LoVo (cell line): ENCODE results near the gene LAMB4.
A peak's percentile ranks its signal among the peaks of the same experiment; 100 is the strongest.

Source experiments
- DNase-seq: peaks from one replicate; pipeline ENCODE4 v3.0.0-alpha.2; 2016; ENCODE audit warnings: low spot score

LAMB4 gene

GRCh38 chr7:108130261-108130660 is at the start of gene LAMB4:
Gene LAMB4, minus strand, starts transcription at chr7:108130361. Its CDS starts 7,197 bp downstream, at chr7:108123164.
- DNase-seq, result no peak

GRCh38 chr7:108178398-108178797 is 48.2 kb upstream of the LAMB4 start:
- DNase-seq, result no peak

GRCh38 chr7:108171164-108171563 is 41.0 kb upstream of the LAMB4 start:
- no peak for DNase-seq

DNA sequence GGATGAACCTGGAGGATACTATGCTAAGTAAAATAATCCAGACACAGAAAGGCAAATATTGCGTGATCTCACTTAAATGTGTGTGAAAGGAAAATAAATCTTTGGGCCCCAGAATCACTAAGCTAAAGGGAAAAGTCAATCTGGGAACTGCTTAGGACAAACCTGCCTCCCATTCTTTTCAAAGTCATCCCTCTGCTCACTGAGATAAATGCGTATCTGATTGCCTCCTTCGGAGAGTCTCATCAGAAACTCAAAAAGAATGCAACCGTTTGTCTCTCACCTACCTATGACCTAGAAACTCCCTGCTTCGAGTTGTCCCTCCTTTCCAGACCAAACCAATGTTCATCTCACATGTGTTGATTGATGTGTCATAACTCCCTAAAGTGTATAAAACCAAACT is 40.1 kb upstream of the LAMB4 start:
- no peak for DNase-seq

DNA sequence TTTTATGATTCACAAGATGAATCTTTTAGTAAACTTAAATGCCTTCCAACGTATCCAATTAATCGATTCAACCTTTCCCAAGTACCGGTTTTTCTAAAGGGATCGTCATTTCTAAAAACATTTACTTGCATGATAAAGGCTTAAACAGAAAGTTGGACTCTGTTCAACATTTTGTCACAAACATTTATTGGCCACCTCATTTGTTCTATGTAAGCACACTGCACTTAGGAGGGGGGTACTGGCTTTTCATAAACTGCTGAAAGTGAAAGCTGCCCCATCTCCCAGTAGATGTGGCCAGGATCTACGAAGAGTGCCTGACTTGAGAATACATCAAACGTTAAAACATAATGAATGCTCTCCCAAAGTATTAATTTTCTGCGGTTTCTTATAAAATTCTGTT is 37.3 kb upstream of the LAMB4 start:
- no peak for DNase-seq

DNA sequence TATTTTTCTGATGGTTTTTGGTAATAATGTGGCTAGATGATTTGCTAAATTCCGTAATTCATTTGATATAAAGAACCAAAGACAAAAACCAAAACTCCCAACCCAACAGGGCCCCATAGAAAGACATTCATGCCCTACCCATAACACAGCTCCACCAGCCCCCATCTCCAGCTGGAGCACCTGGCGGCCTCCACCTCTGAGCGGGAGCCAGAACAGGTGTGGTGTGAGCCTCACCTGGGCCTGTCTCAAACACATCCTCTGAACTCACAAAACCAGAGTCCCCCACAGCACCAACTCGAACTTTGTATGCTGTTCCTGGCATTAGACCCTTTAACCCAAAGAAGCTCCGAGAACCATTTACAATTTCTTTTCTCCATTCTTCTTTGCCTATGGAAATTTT is 36.5 kb upstream of the LAMB4 start:
- DNase-seq, result no peak

DNA sequence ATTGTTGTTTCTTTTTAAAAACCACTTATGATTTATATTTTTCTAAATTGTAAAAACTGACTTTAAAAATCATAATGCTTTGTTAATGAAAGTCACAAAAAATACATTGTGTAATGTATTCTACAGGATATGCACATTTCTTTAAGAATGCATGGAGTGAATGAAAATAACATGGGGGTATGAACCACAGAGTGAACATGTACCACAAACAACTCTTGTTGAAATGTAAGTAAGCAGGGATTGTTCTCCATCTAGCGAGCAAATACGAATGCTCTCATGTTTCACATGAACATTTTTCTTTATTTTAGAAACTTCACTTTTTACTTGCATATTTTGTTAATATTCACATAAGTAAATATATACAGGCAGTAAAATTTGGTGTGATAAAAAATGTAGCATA is 35.6 kb upstream of the LAMB4 start:
- DNase-seq, result no peak

DNA sequence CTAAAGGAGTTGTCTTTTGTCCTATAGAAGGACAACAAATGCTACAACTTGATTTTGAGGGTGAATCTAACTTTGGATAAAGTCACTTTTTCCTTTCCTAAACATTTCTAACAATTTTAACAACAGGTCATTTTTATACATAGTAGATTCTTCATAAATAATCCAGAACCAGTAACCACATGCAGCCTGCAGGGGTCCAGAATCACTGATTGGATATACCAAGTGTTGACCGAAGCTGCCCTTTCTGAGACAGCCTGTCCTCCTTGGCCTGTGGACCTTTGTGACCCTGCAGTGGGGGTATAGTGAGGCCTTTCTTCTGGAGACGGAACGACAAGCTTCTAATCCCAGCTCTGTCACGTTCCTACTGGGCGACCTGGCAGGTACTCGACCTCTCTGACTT is 34.8 kb upstream of the LAMB4 start:
- DNase-seq, result no peak

GRCh38 chr7:108164342-108164741 is 34.2 kb upstream of the LAMB4 start:
- no peak for DNase-seq

- DNase-seq, result peak; percentile 16
These were observed 28.6 kb upstream of the LAMB4 start for GRCh38 chr7:108158776-108159175.

- no peak for DNase-seq
These were observed 27.6 kb upstream of the LAMB4 start for GRCh38 chr7:108157606-108158335.

GRCh38 chr7:108156897-108157605 is 26.9 kb upstream of the LAMB4 start:
- no peak for DNase-seq

DNA sequence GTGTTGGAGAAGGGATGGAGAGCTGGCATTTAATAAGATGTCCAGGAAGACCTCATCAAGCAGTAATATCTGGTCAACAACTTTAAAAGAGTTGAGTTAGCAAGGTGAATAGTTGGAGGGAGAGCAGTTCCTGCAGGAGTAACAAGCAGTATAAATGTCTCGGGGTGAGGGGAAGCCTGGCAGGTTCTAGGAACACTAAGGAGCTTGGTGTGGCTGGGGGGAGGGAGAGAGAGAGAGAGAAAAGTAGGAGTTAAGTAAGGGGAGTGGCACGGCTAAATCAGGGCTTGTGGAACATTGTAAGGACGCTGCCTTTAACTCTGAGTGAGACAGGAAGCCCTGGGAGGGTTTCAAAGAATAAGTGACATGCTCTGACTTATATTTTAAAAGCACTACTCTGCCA is 22.0 kb upstream of the LAMB4 start:
- DNase-seq, result no peak

DNA sequence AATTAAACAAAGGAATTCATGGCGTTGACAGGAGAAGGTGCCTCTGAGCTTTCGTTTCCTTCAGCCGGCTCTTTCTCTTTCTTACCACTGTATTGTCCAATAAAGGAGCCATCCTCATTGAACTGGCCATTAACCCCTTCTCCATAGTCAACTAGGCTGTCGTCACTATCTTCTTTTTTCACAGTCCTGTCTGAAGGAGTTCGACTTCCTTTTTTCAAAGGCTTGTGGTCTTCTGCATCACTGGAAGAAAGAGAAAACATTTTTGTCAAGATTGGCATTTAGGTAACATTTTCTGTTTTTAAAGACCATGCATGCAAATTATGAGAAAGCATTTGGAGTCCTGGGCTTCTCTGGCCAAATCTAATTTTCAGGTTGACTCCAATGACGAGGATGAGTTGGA is 19.7 kb upstream of the LAMB4 start:
- no peak for DNase-seq

GRCh38 chr7:108149119-108149518 is 19.0 kb upstream of the LAMB4 start:
- DNase-seq, result no peak

DNA sequence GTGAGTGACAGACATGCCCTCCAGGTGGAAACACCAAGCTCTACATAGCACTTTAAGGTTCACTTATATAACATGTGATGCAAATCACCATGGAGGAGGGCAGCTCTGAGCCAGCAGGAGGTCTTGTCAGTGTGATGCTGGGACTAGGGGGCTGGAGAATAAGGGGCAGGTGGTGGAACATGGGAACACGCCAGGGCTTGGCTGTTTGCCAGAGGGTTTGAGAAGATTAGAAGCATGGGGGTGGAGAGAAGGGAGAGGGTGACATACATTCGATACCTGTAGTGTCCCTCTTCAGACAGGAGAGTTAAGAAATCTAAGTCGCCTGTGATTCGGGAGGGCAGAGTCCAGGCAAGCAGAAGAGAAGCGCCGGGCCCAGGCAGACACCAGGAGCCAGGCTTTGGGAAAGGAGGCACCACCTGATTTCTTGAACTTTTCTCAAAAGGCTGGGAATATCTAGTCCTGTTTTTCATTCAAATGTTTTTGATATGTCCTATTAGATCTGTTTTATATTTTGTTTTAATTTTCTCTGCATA is 16.9 kb upstream of the LAMB4 start:
- no peak for DNase-seq

- peak; percentile 59 for DNase-seq
These were observed 16.1 kb upstream of the LAMB4 start for GRCh38 chr7:108146070-108146842.

DNA sequence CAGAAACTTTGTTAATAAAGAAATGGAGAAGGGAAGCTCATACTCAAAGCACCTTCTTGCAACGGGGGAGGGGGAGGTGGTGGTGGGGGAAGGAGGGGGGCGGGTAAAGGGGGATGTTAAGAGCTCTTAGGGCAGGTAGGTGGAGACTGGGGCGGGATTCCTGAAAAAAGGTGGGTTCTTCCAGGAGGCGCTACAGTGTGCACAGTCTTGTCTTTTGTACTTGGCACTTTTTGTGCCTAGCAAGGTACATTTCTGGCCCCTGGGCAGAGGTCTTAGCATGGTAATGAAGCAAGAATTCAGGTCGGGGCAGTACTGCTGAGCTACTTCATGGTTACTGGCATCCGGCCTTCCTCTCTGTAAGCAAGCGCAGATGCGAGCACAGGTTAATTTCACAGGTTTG is 15.2 kb upstream of the LAMB4 start:
- DNase-seq, result no peak

GRCh38 chr7:108144931-108145330 is 14.8 kb upstream of the LAMB4 start:
- DNase-seq, result no peak

DNA sequence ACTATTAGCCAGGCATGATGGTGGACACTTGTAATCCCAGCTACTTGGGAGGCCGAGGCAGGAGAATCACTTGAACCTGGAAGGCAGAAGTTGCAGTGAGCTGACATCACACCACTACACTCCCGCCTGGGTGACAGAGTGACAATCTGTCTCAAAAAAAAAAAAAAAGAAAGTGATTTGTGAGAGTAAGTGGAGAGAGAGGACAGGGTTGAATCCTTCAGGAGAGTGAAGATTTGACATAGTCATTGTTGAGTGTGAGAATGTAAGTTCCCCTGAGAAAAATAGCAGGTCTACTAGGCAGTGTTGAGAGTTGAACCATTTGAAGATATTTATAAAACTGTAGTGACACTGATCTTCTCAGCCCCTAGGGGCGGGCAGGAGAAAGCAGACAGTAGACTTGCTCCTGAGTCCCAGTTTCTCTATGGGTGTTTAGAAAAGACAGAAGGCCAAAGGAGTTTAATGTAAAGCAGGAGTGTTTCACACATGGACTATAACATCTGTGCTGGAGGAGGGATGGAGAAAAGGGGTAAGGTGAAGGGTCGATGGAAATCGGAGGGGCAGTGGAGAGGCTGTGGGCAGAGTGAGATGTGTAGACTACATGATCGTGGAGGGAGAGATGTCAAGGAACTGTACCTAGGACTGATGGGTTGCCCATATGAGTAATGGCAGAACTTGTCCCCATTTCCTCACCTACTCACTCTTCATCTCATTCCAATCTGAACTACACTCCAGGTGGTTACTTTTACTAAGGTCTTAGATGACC is 13.7 kb upstream of the LAMB4 start:
- no peak for DNase-seq

DNA sequence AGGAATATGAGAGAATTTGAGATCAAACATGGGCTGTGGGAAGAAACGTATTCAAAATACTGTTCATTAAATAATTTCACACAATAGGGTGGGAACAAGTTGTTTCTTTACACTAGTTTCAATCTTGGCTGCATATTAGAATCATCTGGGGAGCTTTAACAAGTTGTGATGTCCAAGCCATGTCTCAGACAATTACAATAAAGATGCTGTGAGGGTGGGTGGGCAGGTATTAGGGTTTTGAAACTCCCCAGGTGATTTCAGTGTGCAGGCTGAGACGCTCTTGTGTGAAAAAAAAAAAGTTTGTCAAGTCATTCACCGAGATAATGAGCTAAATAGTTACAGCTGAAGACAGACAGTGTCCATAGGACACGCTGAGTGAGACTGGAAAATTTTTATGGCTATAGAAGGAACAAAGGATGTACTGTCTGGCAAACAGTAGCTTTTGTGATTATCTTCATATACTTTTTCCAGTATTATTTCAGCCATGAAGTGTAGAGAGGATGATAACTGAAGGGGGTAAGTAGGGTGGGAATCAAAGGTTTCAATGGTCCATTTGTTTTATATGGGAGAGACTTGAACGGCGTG is 12.6 kb upstream of the LAMB4 start:
- DNase-seq, result no peak

GRCh38 chr7:108142180-108142579 is 12.0 kb upstream of the LAMB4 start:
- no peak for DNase-seq
